ENCODE measurements around the gene MYOZ3. TPM values are rescaled to one million over a fixed set of nuclear protein-coding genes. Genes with fewer than 3 reads are reported as not detected.

The MYOZ3 gene
- total RNA-seq, 1 experiment from 2014 or later, result not detected

DNA sequence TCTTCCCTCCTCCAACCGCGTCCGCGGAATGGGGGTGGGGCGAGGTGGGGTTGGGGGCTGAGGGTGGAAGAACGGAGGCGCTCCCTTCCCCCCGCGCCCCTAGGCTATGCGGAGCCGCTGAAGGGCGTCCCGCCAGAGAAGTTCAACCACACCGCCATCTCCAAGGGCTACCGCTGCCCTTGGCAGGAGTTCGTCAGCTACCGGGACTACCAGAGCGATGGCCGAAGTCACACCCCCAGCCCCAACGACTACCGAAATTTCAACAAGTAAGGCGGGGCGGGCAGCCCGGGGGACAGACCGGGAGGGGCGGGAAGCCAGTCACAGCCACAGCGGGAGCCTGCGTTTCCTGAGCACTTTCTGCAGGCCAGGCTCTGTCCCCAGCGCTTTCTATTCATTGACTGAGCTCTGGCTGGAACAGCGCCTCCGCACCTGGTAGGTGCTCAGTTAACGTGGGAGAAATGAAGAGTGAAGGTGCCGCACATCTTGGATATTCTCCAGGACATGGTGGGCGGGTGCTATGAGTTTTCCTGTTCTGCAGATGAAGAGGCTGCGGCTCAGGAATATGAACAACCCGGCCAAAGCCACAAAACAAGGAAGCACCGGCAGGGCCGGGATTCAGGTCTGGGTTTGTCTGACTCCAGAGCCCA, 11.3 kb downstream of the MYOZ3 start:
- no peak for DNase-seq (ENCODE audit: low read depth)
- in situ Hi-C loops (cut with HindIII; ENCODE audit: low pct_unique_long_range_greater_than_20kb, low sequenced_read_pairs), result no loop called here

- in situ Hi-C loops (cut with HindIII; ENCODE audit: low pct_unique_long_range_greater_than_20kb, low sequenced_read_pairs), result no loop called here
- DNase-seq (ENCODE audit: low read depth), result no peak
Observed at GRCh38 chr5:150672884-150673275, 11.8 kb downstream of the MYOZ3 start.

- in situ Hi-C loops (cut with HindIII; ENCODE audit: low pct_unique_long_range_greater_than_20kb, low sequenced_read_pairs), result no loop called here
- DNase-seq (ENCODE audit: low read depth), result no peak
Observed at GRCh38 chr5:150674341-150674821, 13.3 kb downstream of the MYOZ3 start.

DNA sequence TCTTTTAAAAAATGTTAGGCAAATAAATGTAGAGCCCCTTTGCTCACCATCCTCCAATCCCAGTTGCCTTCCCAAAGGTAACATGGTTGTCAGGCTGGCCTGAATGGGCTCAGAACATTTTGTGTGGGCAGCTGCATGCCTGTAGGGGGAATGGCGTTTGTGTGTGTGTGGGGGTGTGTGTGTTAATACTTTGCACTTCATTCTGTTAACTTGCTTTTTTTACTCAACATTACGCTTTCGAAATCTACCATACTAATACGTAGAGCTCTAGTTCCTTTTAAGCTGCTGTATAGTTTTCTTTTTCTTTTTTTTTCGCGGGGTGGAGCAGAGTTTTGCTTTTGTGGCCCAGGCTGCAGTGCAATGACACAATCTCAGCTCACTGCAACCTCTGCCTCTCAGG, 14.0 kb downstream of the MYOZ3 start:
- DNase-seq (ENCODE audit: low read depth), result no peak
- in situ Hi-C loops (cut with HindIII; ENCODE audit: low pct_unique_long_range_greater_than_20kb, low sequenced_read_pairs), result no loop called here

DNA sequence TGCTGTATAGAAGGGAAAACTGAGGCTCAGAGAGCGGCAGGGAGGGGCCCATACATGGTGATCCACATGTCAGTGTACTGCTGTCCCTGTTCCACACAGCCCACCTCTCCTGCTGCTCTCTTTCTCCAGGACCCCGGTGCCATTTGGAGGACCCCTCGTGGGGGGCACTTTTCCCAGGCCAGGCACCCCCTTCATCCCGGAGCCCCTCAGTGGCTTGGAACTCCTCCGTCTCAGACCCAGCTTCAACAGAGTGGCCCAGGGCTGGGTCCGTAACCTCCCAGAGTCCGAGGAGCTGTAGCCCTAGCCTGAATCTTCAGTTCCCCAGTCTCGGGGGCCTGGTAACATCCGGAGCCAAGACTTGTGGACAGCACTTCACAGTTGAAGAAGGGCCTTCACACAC, 15.5 kb downstream of the MYOZ3 start:
- no peak for DNase-seq (ENCODE audit: low read depth)
- in situ Hi-C loops (cut with HindIII; ENCODE audit: low pct_unique_long_range_greater_than_20kb, low sequenced_read_pairs), result no loop called here

DNA sequence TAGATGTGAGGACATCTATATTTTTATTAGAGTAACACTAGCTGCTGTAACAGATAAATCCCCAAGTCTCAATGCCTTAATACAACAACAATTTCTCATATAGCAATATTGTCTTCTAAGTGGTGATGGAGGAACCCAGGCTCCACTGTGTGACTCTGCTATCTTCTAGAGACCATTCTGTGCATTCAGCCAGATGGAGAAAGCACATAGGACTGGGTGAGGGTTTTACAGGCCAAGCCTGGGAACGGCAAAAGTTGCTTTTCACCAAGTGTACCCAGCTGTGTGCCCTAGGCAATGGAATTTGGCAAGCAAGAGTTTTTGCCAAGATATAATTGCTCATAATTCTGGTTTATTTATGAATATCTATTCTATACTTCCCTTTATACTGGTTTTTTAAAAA, 28.1 kb downstream of the MYOZ3 start:
- DNase-seq (ENCODE audit: low read depth), result no peak
- in situ Hi-C loops (cut with HindIII; ENCODE audit: low pct_unique_long_range_greater_than_20kb, low sequenced_read_pairs), result no loop called here

DNA sequence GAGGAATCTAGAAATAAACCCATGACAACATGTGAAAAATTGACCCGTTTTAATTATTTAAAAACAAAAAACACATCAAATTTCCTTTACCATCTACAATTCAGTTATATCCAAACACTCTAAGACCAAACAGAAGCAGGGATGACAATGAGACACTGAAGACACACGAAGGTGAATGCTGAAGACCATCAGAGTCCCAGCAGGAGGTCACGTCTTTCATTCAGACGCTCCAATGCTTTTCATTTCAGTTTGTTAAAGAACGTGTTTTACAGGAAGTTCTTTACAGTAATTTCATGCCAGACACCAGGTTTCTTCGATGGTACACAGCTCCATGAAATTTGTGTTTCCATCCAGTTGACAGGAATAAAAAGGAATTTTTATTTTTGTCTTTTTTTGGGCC, 29.7 kb downstream of the MYOZ3 start:
- DNase-seq (ENCODE audit: low read depth), result no peak
- in situ Hi-C loops (cut with HindIII; ENCODE audit: low pct_unique_long_range_greater_than_20kb, low sequenced_read_pairs), result no loop called here

GRCh38 chr5:150692276-150692675, 31.2 kb downstream of the MYOZ3 start:
- no peak for DNase-seq (ENCODE audit: low read depth)
- in situ Hi-C loops (cut with HindIII; ENCODE audit: low pct_unique_long_range_greater_than_20kb, low sequenced_read_pairs), result no loop called here

DNA sequence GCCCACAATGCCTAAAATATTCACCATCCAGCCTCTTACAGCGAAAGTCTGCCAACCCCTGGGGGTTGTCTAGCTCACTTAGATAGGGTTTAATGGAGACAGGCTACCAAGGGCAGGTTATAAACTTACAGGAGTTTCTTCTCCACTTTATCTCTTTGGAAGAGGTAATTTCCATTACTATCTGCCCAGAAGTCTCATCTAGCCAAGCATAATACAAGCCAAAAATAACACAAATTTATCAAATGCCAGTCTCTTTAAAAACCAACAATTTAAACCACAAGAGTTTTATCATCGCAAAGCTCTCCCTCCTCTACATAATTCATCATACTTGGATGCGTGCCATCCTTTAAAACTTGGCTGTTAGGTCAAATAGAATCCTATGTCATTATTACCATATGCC, 33.6 kb downstream of the MYOZ3 start:
- peak; percentile 14 for DNase-seq (ENCODE audit: low read depth)
- in situ Hi-C loops (cut with HindIII; ENCODE audit: low pct_unique_long_range_greater_than_20kb, low sequenced_read_pairs), result no loop called here

- in situ Hi-C loops (cut with HindIII; ENCODE audit: low pct_unique_long_range_greater_than_20kb, low sequenced_read_pairs), result no loop called here
- DNase-seq (ENCODE audit: low read depth), result no peak
Observed at GRCh38 chr5:150700246-150700593, 39.2 kb downstream of the MYOZ3 start.

GRCh38 chr5:150700594-150701377, 39.7 kb downstream of the MYOZ3 start, which contains the start of gene RBM22:
RBM22 (minus strand) TSS chr5:150701062; CDS start chr5:150700985, 77 bp downstream.
- in situ Hi-C loops (cut with HindIII; ENCODE audit: low pct_unique_long_range_greater_than_20kb, low sequenced_read_pairs), result no loop called here
- DNase-seq (ENCODE audit: low read depth), result peak; percentile 77

- DNase-seq (ENCODE audit: low read depth), result no peak
- in situ Hi-C loops (cut with HindIII; ENCODE audit: low pct_unique_long_range_greater_than_20kb, low sequenced_read_pairs), result no loop called here
Observed at GRCh38 chr5:150703762-150704161, 42.7 kb downstream of the MYOZ3 start.

DNA sequence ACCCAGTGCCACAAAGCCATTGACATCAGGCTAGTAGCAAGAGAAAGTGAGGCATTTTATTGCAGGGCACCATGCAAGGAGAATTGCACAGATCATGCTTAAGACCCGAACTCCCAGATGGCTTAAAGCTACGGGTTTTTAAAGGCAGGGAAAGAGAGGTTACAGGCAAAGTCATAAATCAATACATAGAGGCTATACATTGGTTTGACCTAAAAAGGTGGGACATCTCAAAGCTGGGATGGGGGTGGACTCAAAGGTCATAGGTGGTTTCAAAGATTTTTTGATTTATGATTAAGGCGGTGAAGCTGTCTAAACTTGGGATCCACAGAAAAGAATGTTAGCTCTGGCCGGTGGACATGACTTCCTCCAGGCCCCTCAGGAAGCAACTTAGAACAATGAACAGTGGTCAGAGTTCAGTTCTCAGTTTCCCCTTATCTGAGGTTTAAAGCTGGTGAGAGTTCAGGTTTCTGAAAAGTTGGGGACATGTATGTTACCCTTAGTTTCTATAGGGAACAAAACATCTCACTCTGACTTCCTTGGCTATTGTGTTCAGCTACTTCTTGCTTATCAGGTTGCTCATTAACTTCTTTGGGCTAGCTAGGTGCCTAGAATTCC, 45.8 kb downstream of the MYOZ3 start:
- in situ Hi-C loops (cut with HindIII; ENCODE audit: low pct_unique_long_range_greater_than_20kb, low sequenced_read_pairs), result no loop called here

DNA sequence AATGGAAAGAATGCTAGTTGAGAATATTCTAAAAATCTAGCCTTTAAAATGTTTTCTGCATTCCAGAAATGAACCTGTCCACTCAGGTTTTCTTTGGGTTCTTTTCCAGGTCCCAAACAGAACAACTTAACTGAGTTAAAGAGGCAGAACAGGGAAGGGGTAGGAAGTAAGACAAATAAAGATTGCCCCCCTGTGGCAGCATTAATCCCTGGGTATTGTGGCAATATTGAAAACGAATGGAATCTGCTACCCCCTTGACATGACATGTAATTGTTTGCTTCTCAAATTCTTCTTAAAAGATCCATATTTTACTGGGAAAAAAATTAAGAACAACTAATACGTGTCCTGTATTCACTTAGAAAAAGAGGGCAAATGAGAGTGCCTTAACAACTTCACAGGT, 49.1 kb downstream of the MYOZ3 start:
- DNase-seq (ENCODE audit: low read depth), result no peak
- in situ Hi-C loops (cut with HindIII; ENCODE audit: low pct_unique_long_range_greater_than_20kb, low sequenced_read_pairs), result no loop called here

More for the DNA sequence above, 45.8 kb downstream of the MYOZ3 start:
- no peak for DNase-seq (ENCODE audit: low read depth)

GRCh38 chr5:150723845-150724244, 62.8 kb downstream of the MYOZ3 start:
- no peak for DNase-seq (ENCODE audit: low read depth)
- in situ Hi-C loops (cut with HindIII; ENCODE audit: low pct_unique_long_range_greater_than_20kb, low sequenced_read_pairs), result no loop called here

Other genes with a start within 250 kb of the MYOZ3 start
- gene CD74, start 248.3 kb upstream of the MYOZ3 start, total RNA-seq (2014; rRNA removed; shearing (Covaris generic); ENCODE audit: low replicate concordance), result 29.4 and 30.7 TPM in 2 replicates
- 3,085 and 3,454 TPM in 2 replicates for gene RPS14, start 211.5 kb upstream of the MYOZ3 start, total RNA-seq (2014; rRNA removed; shearing (Covaris generic); ENCODE audit: low replicate concordance)
- gene NDST1, start 153.1 kb upstream of the MYOZ3 start, total RNA-seq (2014; rRNA removed; shearing (Covaris generic); ENCODE audit: low replicate concordance), result 42.3 and 58.2 TPM in 2 replicates
- 1.1 and 1.2 TPM in 2 replicates for gene SYNPO, start 20.6 kb upstream of the MYOZ3 start, total RNA-seq (2014; rRNA removed; shearing (Covaris generic); ENCODE audit: low replicate concordance)
- 21.7 and 23.7 TPM in 2 replicates for gene RBM22, start 39.8 kb downstream of the MYOZ3 start, total RNA-seq (2014; rRNA removed; shearing (Covaris generic); ENCODE audit: low replicate concordance)
- gene DCTN4, start 97.8 kb downstream of the MYOZ3 start, total RNA-seq (2014; rRNA removed; shearing (Covaris generic); ENCODE audit: low replicate concordance), result 18.2 and 20.7 TPM in 2 replicates
- 8.4 and 9.4 TPM in 2 replicates for gene SMIM3, start 117.5 kb downstream of the MYOZ3 start, total RNA-seq (2014; rRNA removed; shearing (Covaris generic); ENCODE audit: low replicate concordance)
- not detected in 2 replicates for gene IRGM, start 185.3 kb downstream of the MYOZ3 start, total RNA-seq (2014; rRNA removed; shearing (Covaris generic); ENCODE audit: low replicate concordance)
- gene ZNF300, start 243.7 kb downstream of the MYOZ3 start, total RNA-seq (2014; rRNA removed; shearing (Covaris generic); ENCODE audit: low replicate concordance), result 0.61 and 2.4 TPM in 2 replicates